ENCODE data around the gene ARL4C. TPM values are rescaled to one million over a fixed set of nuclear protein-coding genes. Genes with fewer than 3 reads are reported as not detected.

Gene ARL4C
- total and polyA plus RNA-seq, 2 of the 8 experiments (the other 6 are each of a cell fraction or from before 2014, with no cell fraction given) = 7.0 to 16.9 TPM

DNA sequence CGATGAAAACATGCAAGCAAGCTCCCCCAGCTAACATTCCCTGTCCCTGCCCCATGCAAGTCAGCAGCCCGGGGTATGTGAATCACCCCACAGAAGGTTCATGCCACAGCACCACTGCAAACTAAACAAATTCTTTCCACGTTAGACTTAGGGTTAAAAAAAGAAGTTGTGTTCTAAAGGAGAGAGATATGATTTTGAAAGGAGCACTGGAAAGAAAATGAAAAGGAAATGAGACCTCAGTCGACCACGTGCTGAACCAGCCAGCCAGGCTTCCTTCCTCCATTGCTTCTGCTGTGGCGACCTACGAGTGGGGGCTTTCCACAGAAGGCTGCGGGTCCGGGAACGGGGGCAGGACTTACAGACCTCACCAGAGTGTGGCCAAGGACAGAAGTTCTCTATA lies 52.0 kb downstream of the ARL4C start:
- 87% methylated on average over 10 of the region's 10 CpGs; no CpG with 5 or more reads in 1 of the 2 experiments for WGBS, 2 experiments (ENCODE audit: extremely low coverage in 1 of 2, insufficient coverage in 1 of 2, insufficient read length in 1 of 2, insufficient replicate concordance in 2 of 2, low coverage in 1 of 2, low lambda C conversion rate in 2 of 2, missing lambda C conversion rate in 1 of 2)
- Histone ChIP-seq H2BK120ac (replicated peaks; ENCODE audit: low read depth, low read length) (no peak overlapping the region), H3K79me1 (ENCODE audit: low read depth, low read length) (no peaks in the 10 kb centered on the region), H3K18ac (ENCODE audit: extremely low read depth, low read length) (no peak overlapping the region), H3K9ac (replicated peaks in 1 of 4; ENCODE audit: extremely low read depth in 1 of 4, low read depth in 3 of 4, low read length in 3 of 4) (no peak overlapping the region), H2BK15ac (ENCODE audit: low read length) (no peak overlapping the region), H3K4me1 (replicated peaks in 1 of 4; ENCODE audit: control insufficient read depth in 3 of 4, insufficient read depth in 4 of 4, low read length in 3 of 4) (peaks cover 2 to 13% (median 4%) of the 10 kb centered on the region in 4 experiments; a peak in 5 of 7 replicates), H3K4me2 (ENCODE audit: insufficient read depth in 1 of 2, low read depth in 2 of 2, low read length in 2 of 2) (no peak overlapping the region), H3K4me3 (ENCODE audit: extremely low read depth in 1 of 4, insufficient read depth in 2 of 4, low read depth in 3 of 4, low read length in 4 of 4) (no peak overlapping the region), H3K27me3 (replicated peaks in 1 of 4; ENCODE audit: control insufficient read depth in 3 of 4, extremely low read depth in 1 of 4, insufficient read depth in 3 of 4, low read length in 3 of 4) (no peaks in the 10 kb centered on the region; a peak in 2 of 7 replicates), H2BK12ac (ENCODE audit: low read depth, low read length) (no peak overlapping the region), H3K27ac (ENCODE audit: low read depth, low read length) (no peak overlapping the region), H4K91ac (replicated peaks; ENCODE audit: insufficient read length, low read length) (no peak overlapping the region), H3K23ac (ENCODE audit: insufficient read length) (no peak overlapping the region), H4K20me1 (replicated peaks in 1 of 2; ENCODE audit: control insufficient read depth in 1 of 2, insufficient read depth in 2 of 2, low read length in 2 of 2) (no peaks in the 10 kb centered on the region), H2BK5ac (ENCODE audit: low read depth, low read length) (no peak overlapping the region), H3K4ac (replicated peaks; ENCODE audit: insufficient read length, low read depth, low read length) (no peak overlapping the region), H2AFZ (ENCODE audit: low read length) (no peak overlapping the region), H2BK20ac (ENCODE audit: low read length) (no peak overlapping the region), H3K23me2 (ENCODE audit: low read depth, low read length) (no peaks in the 10 kb centered on the region), H2AK5ac (ENCODE audit: low read depth, low read length) (no peak overlapping the region), H3K14ac (ENCODE audit: insufficient read length) (no peak overlapping the region), H4K8ac (ENCODE audit: extremely low read depth, insufficient read depth, low read length) (no peak overlapping the region), H3K36me3 (ENCODE audit: control insufficient read depth in 2 of 4, insufficient read depth in 4 of 4, low read length in 3 of 4) (no peaks in the 10 kb centered on the region), H4K5ac (ENCODE audit: insufficient read length, low read depth, low read length) (no peak overlapping the region), H3K9me3 (ENCODE audit: insufficient read depth in 2 of 2, low read depth in 1 of 2, low read length in 1 of 2) (no peaks in the 10 kb centered on the region), H3K79me2 (ENCODE audit: control insufficient read depth in 1 of 2, insufficient read depth in 2 of 2, low read length in 2 of 2) (no peaks in the 10 kb centered on the region), H3K56ac (replicated peaks; ENCODE audit: insufficient read length, low read depth, low read length) (no peak overlapping the region)
- ChIA-PET CTCF (ENCODE audit: partially characterized antibody) (interaction anchor here (0.6 to 0.9 kb wide), 2 partner anchors 12 to 63 kb away, joined by 3 read pairs; no protein-coding TSS in a partner anchor), POLR2A (ENCODE audit: partially characterized antibody) (no interaction called here)
- FAIRE-seq (no peak), DNase-seq (ENCODE audit: low read depth in 1 of 2, low spot score in 2 of 2) (no peak)
- no peak for TF ChIP-seq NRF1 (IDR thresholded peaks at IDR 0.05; ENCODE audit: low read depth, low read length)
- TF ChIP-seq SP2 (IDR thresholded peaks at IDR 0.05; ENCODE audit: low read length) = no peak
- TF ChIP-seq BRCA1 (IDR thresholded peaks at IDR 0.05; ENCODE audit: low read depth, low read length) = no peak
- TF ChIP-seq SAP30 (IDR thresholded peaks at IDR 0.05; ENCODE audit: insufficient read depth, insufficient replicate concordance, low read length) = no peak
- TF ChIP-seq RXRA (IDR thresholded peaks at IDR 0.05; ENCODE audit: insufficient read depth, low read depth, low read length) = no peak
- TF ChIP-seq, protein P1, sequence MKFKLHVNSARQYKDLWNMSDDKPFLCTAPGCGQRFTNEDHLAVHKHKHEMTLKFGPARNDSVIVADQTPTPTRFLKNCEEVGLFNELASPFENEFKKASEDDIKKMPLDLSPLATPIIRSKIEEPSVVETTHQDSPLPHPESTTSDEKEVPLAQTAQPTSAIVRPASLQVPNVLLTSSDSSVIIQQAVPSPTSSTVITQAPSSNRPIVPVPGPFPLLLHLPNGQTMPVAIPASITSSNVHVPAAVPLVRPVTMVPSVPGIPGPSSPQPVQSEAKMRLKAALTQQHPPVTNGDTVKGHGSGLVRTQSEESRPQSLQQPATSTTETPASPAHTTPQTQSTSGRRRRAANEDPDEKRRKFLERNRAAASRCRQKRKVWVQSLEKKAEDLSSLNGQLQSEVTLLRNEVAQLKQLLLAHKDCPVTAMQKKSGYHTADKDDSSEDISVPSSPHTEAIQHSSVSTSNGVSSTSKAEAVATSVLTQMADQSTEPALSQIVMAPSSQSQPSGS (IDR thresholded peaks at IDR 0.05; ENCODE audit: low read length) = no peak
- TF ChIP-seq EZH2 (IDR thresholded peaks at IDR 0.05; ENCODE audit: low read depth, low read length, severe bottlenecking) = no peak
- no peak for TF ChIP-seq KDM5A (IDR thresholded peaks at IDR 0.05; ENCODE audit: low read length)
- TF ChIP-seq TAF7 (optimal IDR thresholded peaks at IDR 0.05; ENCODE audit: borderline replicate concordance, low read depth, low read length) = no peak
- TF ChIP-seq, protein P2, sequence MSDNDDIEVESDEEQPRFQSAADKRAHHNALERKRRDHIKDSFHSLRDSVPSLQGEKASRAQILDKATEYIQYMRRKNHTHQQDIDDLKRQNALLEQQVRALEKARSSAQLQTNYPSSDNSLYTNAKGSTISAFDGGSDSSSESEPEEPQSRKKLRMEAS (IDR thresholded peaks at IDR 0.05) = no peak
- TF ChIP-seq POLR2AphosphoS5 (IDR thresholded peaks at IDR 0.05; ENCODE audit: low read depth, low read length) = no peak
- TF ChIP-seq, protein P3, sequence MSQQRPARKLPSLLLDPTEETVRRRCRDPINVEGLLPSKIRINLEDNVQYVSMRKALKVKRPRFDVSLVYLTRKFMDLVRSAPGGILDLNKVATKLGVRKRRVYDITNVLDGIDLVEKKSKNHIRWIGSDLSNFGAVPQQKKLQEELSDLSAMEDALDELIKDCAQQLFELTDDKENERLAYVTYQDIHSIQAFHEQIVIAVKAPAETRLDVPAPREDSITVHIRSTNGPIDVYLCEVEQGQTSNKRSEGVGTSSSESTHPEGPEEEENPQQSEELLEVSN (IDR thresholded peaks at IDR 0.05) = no peak
